ENCODE results near the gene GSTK1. TPM values are rescaled to one million over a fixed set of nuclear protein-coding genes. Genes with fewer than 3 reads are reported as not detected.

Gene GSTK1
- total RNA-seq, 2 experiments from 2014 or later = 163 to 171 TPM

DNA sequence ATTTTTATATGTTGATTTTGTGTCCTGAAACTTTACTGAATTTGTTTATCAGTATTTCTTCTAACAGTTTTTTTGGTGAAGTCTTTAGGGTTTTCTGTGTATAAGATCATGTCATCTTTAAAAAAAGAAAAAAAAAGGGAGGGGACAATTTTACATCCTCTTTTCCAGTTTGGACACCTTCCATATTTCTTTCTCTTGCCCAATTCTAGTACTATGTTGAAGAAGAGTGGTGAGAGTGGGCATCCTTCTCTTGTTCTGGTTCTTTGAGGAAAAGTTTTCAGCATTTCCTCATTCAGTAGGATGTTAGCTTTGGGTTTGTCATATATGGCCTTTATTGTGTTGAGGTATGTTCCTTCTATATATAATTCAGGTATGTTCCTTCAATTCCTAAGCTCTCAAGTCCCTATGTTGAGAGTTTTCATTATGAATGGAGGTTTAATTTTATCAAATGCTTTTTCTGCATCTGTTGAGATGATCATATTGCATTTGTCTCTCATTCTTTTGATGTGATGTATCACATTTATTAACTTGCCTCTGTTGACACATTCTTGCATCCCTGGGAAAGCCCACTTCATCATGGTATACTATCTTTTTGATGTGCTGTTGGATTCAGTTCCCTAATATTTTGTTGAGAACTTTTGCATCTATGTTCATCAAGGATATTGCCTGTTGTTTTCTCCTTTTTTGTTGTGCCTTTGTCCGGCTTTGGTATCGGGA lies 29.3 kb upstream of the GSTK1 start:
- Mint-ChIP-seq H3K9me3 (peaks cover 23% of the 10 kb centered on the region), H3K4me1 (ENCODE audit: low read depth) (no peaks in the 10 kb centered on the region), H3K36me3 (ENCODE audit: low read depth) (peaks cover 2% of the 10 kb centered on the region), H3K27me3 (no peaks in the 10 kb centered on the region), H3K4me3 (no peak overlapping the region), H3K27ac (no peak overlapping the region)
- CTCF ChIA-PET = interaction anchor here (1.3 kb wide), 1 partner anchor 19 kb away, joined by 5 read pairs; no protein-coding TSS in a partner anchor
- intact Hi-C loops (cut with micrococcal nuclease) = no loop called here
- DNase-seq = no peak
- no peak for TF ChIP-seq CTCF (IDR thresholded peaks at IDR 0.05)
- no peak for ATAC-seq
- POLR2A ChIA-PET = no interaction called here

DNA sequence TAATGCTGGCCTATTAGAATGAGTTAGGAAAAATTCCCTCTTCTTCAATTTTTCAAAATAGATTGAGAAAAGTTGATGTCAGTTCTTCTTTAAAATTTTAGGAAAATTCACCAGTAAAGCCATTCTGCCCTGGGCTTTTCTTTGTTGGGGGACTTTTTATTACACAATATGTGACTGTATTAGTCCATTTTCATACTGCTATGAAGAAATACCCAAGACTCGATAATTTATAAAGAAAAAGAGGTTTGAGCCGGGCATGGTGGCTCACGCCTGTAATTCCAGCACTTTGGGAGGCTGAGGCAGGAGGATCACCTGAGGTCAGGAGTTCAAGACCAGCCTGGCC lies 28.7 kb upstream of the GSTK1 start:
- CTCF ChIA-PET = interaction anchor here (1.3 kb wide), 1 partner anchor 19 kb away, joined by 5 read pairs; no protein-coding TSS in a partner anchor
- intact Hi-C loops (cut with micrococcal nuclease) = no loop called here
- Mint-ChIP-seq H3K4me3 (no peak overlapping the region), H3K9me3 (peaks cover 23% of the 10 kb centered on the region), H3K4me1 (ENCODE audit: low read depth) (no peaks in the 10 kb centered on the region), H3K27me3 (no peaks in the 10 kb centered on the region), H3K36me3 (ENCODE audit: low read depth) (peaks cover 2% of the 10 kb centered on the region), H3K27ac (no peak overlapping the region)
- POLR2A ChIA-PET = no interaction called here
- ATAC-seq (no peak), DNase-seq (no peak)
- no peak for TF ChIP-seq CTCF (IDR thresholded peaks at IDR 0.05)

GRCh38 chr7:143235561-143235960 lies 27.7 kb upstream of the GSTK1 start:
- DNase-seq = no peak
- ChIA-PET CTCF (no interaction called here), POLR2A (no interaction called here)
- peaks cover 2% of the 10 kb centered on the region for H3K36me3 Mint-ChIP-seq (ENCODE audit: low read depth)
- H3K27me3 Mint-ChIP-seq = no peaks in the 10 kb centered on the region
- H3K27ac Mint-ChIP-seq = no peak overlapping the region
- ATAC-seq = no peak
- H3K4me3 Mint-ChIP-seq = no peak overlapping the region
- peaks cover 6% of the 10 kb centered on the region for H3K4me1 Mint-ChIP-seq (ENCODE audit: low read depth)
- TF ChIP-seq CTCF (IDR thresholded peaks at IDR 0.05) = no peak
- H3K9me3 Mint-ChIP-seq = peaks cover 23% of the 10 kb centered on the region
- intact Hi-C loops (cut with micrococcal nuclease) = no loop called here

DNA sequence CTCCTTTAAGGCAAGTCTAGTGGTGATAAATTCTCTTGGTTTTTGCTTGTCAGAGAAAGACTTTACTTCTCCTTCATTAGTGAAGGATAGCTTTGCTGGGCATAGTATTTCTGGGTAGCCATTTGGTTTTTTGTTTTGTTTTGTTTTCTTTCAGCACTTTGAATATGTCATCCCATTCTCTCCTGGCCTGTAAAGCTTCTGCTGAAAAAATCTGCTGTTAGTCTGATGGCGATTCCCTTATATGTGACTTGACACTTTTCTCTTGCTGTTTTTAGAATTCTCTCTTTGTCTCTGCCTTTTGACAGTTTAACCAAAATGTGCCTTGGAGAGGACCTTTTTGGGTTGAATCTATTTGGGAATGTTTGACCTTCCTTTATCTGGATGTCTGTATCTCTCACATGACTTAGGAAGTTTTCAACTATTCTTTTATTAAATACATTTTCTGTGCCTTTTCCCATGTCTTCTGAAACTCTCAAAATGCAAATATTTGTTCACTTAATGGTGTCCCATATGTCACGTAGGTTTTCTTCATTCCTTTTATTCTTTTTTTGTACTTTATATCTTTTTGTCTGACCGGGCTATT lies 26.7 kb upstream of the GSTK1 start:
- intact Hi-C loops (cut with micrococcal nuclease) = no loop called here
- Mint-ChIP-seq H3K36me3 (ENCODE audit: low read depth) (peaks cover 2% of the 10 kb centered on the region), H3K27ac (no peak overlapping the region), H3K4me3 (no peak overlapping the region), H3K4me1 (ENCODE audit: low read depth) (peaks cover 11% of the 10 kb centered on the region), H3K27me3 (no peaks in the 10 kb centered on the region), H3K9me3 (peaks cover 23% of the 10 kb centered on the region)
- ChIA-PET CTCF (interaction anchor here (1.0 to 1.2 kb wide), 2 partner anchors 21 to 181 kb away, joined by 3 to 4 read pairs; no protein-coding TSS in a partner anchor), POLR2A (no interaction called here)
- DNase-seq (no peak), ATAC-seq (no peak)
- no peak for TF ChIP-seq CTCF (IDR thresholded peaks at IDR 0.05)

GRCh38 chr7:143237366-143237765 lies 25.9 kb upstream of the GSTK1 start:
- POLR2A ChIA-PET = no interaction called here
- Mint-ChIP-seq H3K27ac (no peak overlapping the region), H3K36me3 (ENCODE audit: low read depth) (peaks cover 2% of the 10 kb centered on the region), H3K4me1 (ENCODE audit: low read depth) (peaks cover 11% of the 10 kb centered on the region), H3K4me3 (no peak overlapping the region), H3K9me3 (peaks cover 23% of the 10 kb centered on the region), H3K27me3 (no peaks in the 10 kb centered on the region)
- intact Hi-C loops (cut with micrococcal nuclease) = no loop called here
- DNase-seq (no peak), ATAC-seq (no peak)
- CTCF ChIA-PET = interaction anchor here (1.0 to 1.2 kb wide), 2 partner anchors 22 to 180 kb away, joined by 3 to 4 read pairs; no protein-coding TSS in a partner anchor
- TF ChIP-seq CTCF (IDR thresholded peaks at IDR 0.05) = no peak

All from activated CD8-positive, alpha-beta T cell treated with anti-CD3 and anti-CD28 coated beads for 36 hours (primary cell).